Measurements from ENCODE around the gene MYO1E.

Gene MYO1E

GRCh38 chr15:59321000-59321689, 51.5 kb downstream of the MYO1E start:
- no peak for DNase-seq (ENCODE audit: low read depth in 2 of 3, low spot score in 2 of 3)

- DNase-seq (ENCODE audit: low read depth in 2 of 3, low spot score in 2 of 3) = no peak
Observed at GRCh38 chr15:59317211-59317610, 55.5 kb downstream of the MYO1E start.

- DNase-seq (ENCODE audit: low read depth in 2 of 3, low spot score in 2 of 3) = no peak
Observed at GRCh38 chr15:59315914-59316451, 56.7 kb downstream of the MYO1E start.

- no peak for DNase-seq (ENCODE audit: low read depth in 2 of 3, low spot score in 2 of 3)
Observed at GRCh38 chr15:59313641-59314332, 58.9 kb downstream of the MYO1E start.

GRCh38 chr15:59312205-59312604, 60.5 kb downstream of the MYO1E start:
- no peak for DNase-seq (ENCODE audit: low read depth in 2 of 3, low spot score in 2 of 3)

- DNase-seq (ENCODE audit: low read depth in 2 of 3, low spot score in 2 of 3) = no peak
Observed at GRCh38 chr15:59311195-59311594, 61.5 kb downstream of the MYO1E start.

GRCh38 chr15:59309405-59309804, 63.3 kb downstream of the MYO1E start:
- DNase-seq (ENCODE audit: low read depth in 2 of 3, low spot score in 2 of 3) = no peak

- DNase-seq (ENCODE audit: low read depth in 2 of 3, low spot score in 2 of 3) = no peak
Observed at GRCh38 chr15:59307165-59307537, 65.5 kb downstream of the MYO1E start.

GRCh38 chr15:59306520-59307164, 66.0 kb downstream of the MYO1E start:
- no peak for DNase-seq (ENCODE audit: low read depth in 2 of 3, low spot score in 2 of 3)

GRCh38 chr15:59304807-59305206, 67.9 kb downstream of the MYO1E start:
- no peak for DNase-seq (ENCODE audit: low read depth in 2 of 3, low spot score in 2 of 3)

GRCh38 chr15:59304034-59304795, 68.5 kb downstream of the MYO1E start:
- no peak for DNase-seq (ENCODE audit: low read depth in 2 of 3, low spot score in 2 of 3)

- no peak for DNase-seq (ENCODE audit: low read depth in 2 of 3, low spot score in 2 of 3)
Observed at GRCh38 chr15:59303633-59304032, 69.0 kb downstream of the MYO1E start.

GRCh38 chr15:59303136-59303535, 69.5 kb downstream of the MYO1E start:
- no peak for DNase-seq (ENCODE audit: low read depth in 2 of 3, low spot score in 2 of 3)

- DNase-seq (ENCODE audit: low read depth in 2 of 3, low spot score in 2 of 3) = no peak
Observed at GRCh38 chr15:59301527-59301926, 71.1 kb downstream of the MYO1E start.

GRCh38 chr15:59300618-59301139, 72.0 kb downstream of the MYO1E start:
- DNase-seq (ENCODE audit: low read depth in 2 of 3, low spot score in 2 of 3) = no peak

GRCh38 chr15:59299929-59300617, 72.6 kb downstream of the MYO1E start:
- peak; percentile 16 to 58 (median 31) for DNase-seq (ENCODE audit: low read depth in 2 of 3, low spot score in 2 of 3)

- no peak for DNase-seq (ENCODE audit: low read depth in 2 of 3, low spot score in 2 of 3)
Observed at GRCh38 chr15:59298854-59299250, 73.8 kb downstream of the MYO1E start.

- peak in 2 of 3 experiments; percentile 10 to 17 for DNase-seq (ENCODE audit: low read depth in 2 of 3, low spot score in 2 of 3)
Observed at GRCh38 chr15:59298225-59298853, 74.3 kb downstream of the MYO1E start.

- no peak for DNase-seq (ENCODE audit: low read depth in 2 of 3, low spot score in 2 of 3)
Observed at GRCh38 chr15:59296181-59296617, 76.5 kb downstream of the MYO1E start.

Data from activated CD8-positive, alpha-beta memory T cell treated with anti-CD3 and anti-CD28 coated beads for 48 hours (primary cell).